Ishikawa (cell line): ENCODE data around the gene ADGRL2.

Source experiments
- CEBPB ChIP-seq: IDR thresholded peaks from 2 replicates; pipeline ENCODE4 v1.6.1; 2012
- CREB1 ChIP-seq: IDR thresholded peaks from 2 replicates; pipeline ENCODE4 v1.6.1; 2012; ENCODE audit warnings: low read depth
- EGR1 ChIP-seq: IDR thresholded peaks from 2 replicates; pipeline ENCODE4 v1.6.1; 2012
- EP300 ChIP-seq: IDR thresholded peaks from 2 replicates; pipeline ENCODE4 v1.6.1; 2012; ENCODE audit warnings: borderline replicate concordance
- FOXM1 ChIP-seq: IDR thresholded peaks from 2 replicates; pipeline ENCODE4 v1.6.1; 2012; ENCODE audit warnings: low read depth, borderline replicate concordance
- MAX ChIP-seq: IDR thresholded peaks from 2 replicates; pipeline ENCODE4 v1.6.1; 2012
- NFIC ChIP-seq: IDR thresholded peaks from 2 replicates; pipeline ENCODE4 v1.6.1; 2012
- RAD21 ChIP-seq: IDR thresholded peaks from 2 replicates; pipeline ENCODE4 v1.6.1; 2012; ENCODE audit warnings: low read depth
- TAF1 ChIP-seq: IDR thresholded peaks from 2 replicates; pipeline ENCODE4 v1.6.1; 2012; ENCODE audit warnings: low read depth, mild to moderate bottlenecking
- TCF12 ChIP-seq: IDR thresholded peaks from 2 replicates; pipeline ENCODE4 v1.6.1; 2012; ENCODE audit warnings: low read depth
- TEAD4 ChIP-seq: IDR thresholded peaks from 2 replicates; pipeline ENCODE4 v1.6.1; 2012
- YY1 ChIP-seq: IDR thresholded peaks from 2 replicates; pipeline ENCODE4 v1.6.1; 2012; ENCODE audit warnings: low read depth
- ZBTB7A ChIP-seq: IDR thresholded peaks from 2 replicates; pipeline ENCODE4 v1.6.1; 2012; ENCODE audit warnings: low read depth
- TF ChIP-seq, protein P1 (sequence below): IDR thresholded peaks from 2 replicates; pipeline ENCODE4 v1.6.1; 2012; ENCODE audit warnings: low read depth, mild to moderate bottlenecking
- TF ChIP-seq, protein P2 (sequence below): IDR thresholded peaks from 2 replicates; pipeline ENCODE4 v1.6.1; 2012

ADGRL2 gene

DNA sequence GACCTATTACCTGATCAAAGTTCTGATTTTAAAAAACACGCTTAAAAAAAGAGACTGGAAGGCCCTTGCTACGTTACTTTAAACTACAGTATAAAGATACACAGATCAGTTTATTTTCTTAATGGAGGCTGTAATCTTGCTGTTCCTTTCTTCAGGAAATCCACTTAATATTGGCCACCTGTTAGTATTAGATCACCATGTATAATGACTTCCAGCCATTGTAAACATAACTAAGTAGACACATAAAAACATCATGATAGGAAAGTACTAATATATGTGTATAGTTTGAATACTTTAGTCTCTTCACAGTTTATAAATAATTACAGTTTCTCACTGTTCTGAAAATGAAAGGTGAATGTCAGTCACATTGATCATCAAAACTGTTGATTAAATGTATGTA lies 68.6 kb downstream of the ADGRL2 start:
- no peak for TF ChIP-seq EGR1
- TF ChIP-seq NFIC: no peak
- TF ChIP-seq, protein P1, sequence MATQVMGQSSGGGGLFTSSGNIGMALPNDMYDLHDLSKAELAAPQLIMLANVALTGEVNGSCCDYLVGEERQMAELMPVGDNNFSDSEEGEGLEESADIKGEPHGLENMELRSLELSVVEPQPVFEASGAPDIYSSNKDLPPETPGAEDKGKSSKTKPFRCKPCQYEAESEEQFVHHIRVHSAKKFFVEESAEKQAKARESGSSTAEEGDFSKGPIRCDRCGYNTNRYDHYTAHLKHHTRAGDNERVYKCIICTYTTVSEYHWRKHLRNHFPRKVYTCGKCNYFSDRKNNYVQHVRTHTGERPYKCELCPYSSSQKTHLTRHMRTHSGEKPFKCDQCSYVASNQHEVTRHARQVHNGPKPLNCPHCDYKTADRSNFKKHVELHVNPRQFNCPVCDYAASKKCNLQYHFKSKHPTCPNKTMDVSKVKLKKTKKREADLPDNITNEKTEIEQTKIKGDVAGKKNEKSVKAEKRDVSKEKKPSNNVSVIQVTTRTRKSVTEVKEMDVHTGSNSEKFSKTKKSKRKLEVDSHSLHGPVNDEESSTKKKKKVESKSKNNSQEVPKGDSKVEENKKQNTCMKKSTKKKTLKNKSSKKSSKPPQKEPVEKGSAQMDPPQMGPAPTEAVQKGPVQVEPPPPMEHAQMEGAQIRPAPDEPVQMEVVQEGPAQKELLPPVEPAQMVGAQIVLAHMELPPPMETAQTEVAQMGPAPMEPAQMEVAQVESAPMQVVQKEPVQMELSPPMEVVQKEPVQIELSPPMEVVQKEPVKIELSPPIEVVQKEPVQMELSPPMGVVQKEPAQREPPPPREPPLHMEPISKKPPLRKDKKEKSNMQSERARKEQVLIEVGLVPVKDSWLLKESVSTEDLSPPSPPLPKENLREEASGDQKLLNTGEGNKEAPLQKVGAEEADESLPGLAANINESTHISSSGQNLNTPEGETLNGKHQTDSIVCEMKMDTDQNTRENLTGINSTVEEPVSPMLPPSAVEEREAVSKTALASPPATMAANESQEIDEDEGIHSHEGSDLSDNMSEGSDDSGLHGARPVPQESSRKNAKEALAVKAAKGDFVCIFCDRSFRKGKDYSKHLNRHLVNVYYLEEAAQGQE: no peak
- TF ChIP-seq RAD21: no peak
- TF ChIP-seq, protein P2, sequence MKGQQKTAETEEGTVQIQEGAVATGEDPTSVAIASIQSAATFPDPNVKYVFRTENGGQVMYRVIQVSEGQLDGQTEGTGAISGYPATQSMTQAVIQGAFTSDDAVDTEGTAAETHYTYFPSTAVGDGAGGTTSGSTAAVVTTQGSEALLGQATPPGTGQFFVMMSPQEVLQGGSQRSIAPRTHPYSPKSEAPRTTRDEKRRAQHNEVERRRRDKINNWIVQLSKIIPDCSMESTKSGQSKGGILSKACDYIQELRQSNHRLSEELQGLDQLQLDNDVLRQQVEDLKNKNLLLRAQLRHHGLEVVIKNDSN: no peak
- TF ChIP-seq CEBPB: no peak
- TF ChIP-seq TAF1: no peak
- TF ChIP-seq YY1: no peak
- TF ChIP-seq FOXM1: no peak
- TF ChIP-seq TEAD4: no peak
- no peak for TF ChIP-seq TCF12

DNA sequence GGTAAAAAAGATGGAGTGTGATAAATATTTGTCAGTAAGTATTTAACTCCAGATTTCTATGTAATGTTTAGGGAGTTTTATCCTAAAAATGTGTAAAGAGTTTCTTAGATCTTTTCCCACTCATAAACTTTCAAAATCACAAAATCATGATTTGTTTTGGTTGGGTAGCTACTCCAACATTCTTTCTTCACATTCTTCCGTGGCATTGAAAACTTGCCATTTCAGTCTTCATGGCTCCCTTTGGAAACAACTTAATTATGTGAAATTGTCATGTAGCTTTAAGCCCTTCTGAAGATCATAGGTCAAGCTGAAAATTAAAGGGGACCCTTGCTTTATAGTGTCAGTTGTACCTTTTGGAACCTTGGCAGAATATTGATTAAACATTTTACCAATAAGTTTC lies 73.2 kb downstream of the ADGRL2 start:
- no peak for TF ChIP-seq FOXM1

GRCh38 chr1:81874461-81874860 lies 73.7 kb downstream of the ADGRL2 start:
- no peak for TF ChIP-seq TCF12
- TF ChIP-seq EGR1: no peak
- TF ChIP-seq CEBPB: no peak
- TF ChIP-seq, protein P1: no peak
- no peak for TF ChIP-seq FOXM1
- TF ChIP-seq NFIC: no peak

- no peak for TF ChIP-seq EP300
- TF ChIP-seq, protein P1: no peak
Measured at GRCh38 chr1:81874940-81875339, 74.2 kb downstream of the ADGRL2 start.

- TF ChIP-seq TCF12 (no peak), NFIC (no peak), TAF1 (no peak), EGR1 (no peak), ZBTB7A (no peak), EP300 (no peak), CEBPB (no peak), FOXM1 (no peak), CREB1 (no peak), RAD21 (no peak), TEAD4 (no peak), YY1 (no peak), MAX (no peak)
- TF ChIP-seq, protein P2: no peak
- TF ChIP-seq, protein P1: no peak
Measured at GRCh38 chr1:81876901-81877733, 76.4 kb downstream of the ADGRL2 start.
